GM19395 (cell line): ENCODE data around the gene CA5A.
"Not testable (repeated sequence)": the region's sequence is repeated elsewhere in the genome, so short reads cannot be mapped to it uniquely, and the experiment has no call there.

ENCODE experiments used
- ATAC-seq: cut with Tn5 transposase; IDR thresholded peaks from one replicate; pipeline ENCODE4 v1.9.1; 2021; ENCODE audit warnings: mild to moderate bottlenecking, moderate library complexity; ENCODE audit not compliant: unreplicated experiment

CA5A gene

DNA sequence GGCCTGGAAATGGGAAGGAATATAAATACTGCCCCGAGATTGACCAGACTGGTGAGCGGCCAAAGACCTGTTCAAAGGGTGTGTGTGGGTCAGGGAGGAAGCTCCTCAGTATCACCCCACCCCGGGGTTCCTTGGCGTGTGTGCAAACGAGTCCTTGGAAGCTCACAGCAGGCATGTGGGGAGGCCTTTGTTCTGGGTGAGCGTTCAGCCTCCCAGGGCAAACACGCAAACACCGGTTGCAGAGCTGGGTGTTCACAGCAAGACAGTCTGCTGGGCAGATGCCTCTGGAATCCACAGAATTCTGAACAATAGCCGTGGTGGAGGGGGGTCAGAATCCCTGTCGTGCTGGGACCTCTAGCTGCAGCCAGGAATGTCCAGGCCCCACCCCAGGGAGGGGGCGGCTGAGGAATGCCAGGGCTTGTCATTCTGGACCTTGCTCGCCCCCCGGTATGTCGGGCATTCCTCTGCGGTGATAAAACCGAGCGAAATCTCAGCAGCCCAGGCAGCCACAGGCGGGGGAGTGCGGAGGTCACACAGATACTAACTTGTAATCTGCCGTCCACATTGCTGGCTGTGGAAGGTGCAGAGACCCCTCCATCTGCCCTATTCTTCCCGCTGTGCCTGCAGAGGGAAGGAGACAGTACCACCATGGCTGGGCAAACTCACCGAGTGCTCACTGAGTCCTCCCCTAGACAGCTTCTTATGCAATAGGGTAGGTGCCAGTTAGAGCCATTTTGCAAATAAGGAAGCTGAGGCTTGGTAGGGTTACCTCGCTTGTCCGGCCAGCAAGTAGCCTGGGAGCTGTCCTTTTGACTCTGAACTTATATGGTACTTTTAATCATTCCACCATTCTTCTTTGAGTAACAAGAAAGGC, 65.7 kb downstream of the CA5A start:
- not testable (repeated sequence) for ATAC-seq

DNA sequence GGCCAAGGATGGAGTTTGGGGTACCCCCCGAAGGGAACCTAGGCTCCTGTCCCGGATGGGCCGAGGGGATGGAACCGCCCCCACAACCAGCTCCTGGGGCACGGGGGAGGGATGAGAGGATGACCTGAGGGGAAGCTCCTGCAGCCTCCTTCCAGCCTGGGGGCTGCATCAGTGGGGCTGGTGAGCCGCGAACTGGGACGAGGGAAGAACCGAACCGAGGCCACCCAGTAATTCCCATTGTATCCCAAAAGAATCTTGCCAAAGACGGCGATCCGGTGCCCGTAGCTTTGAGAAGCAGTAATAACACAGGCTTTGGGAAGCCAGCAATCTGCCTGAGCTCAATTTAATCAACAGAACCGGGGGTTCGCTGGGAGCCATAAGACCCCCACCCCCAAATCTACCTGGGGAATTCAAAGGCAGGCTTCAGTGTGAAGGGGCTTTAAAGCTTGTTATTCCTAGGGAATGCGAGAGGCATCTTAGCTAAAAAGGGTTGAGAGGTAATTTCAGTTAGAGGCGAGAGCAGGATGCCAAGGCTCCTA, 66.4 kb downstream of the CA5A start:
- not testable (repeated sequence) for ATAC-seq

- peak; percentile 59 for ATAC-seq
Measured at GRCh38 chr16:87869061-87869878, 67.1 kb downstream of the CA5A start, which contains the start of gene SLC7A5. Gene SLC7A5, minus strand, starts transcription at chr16:87869507. Its CDS starts 85 bp downstream, at chr16:87869422.

DNA sequence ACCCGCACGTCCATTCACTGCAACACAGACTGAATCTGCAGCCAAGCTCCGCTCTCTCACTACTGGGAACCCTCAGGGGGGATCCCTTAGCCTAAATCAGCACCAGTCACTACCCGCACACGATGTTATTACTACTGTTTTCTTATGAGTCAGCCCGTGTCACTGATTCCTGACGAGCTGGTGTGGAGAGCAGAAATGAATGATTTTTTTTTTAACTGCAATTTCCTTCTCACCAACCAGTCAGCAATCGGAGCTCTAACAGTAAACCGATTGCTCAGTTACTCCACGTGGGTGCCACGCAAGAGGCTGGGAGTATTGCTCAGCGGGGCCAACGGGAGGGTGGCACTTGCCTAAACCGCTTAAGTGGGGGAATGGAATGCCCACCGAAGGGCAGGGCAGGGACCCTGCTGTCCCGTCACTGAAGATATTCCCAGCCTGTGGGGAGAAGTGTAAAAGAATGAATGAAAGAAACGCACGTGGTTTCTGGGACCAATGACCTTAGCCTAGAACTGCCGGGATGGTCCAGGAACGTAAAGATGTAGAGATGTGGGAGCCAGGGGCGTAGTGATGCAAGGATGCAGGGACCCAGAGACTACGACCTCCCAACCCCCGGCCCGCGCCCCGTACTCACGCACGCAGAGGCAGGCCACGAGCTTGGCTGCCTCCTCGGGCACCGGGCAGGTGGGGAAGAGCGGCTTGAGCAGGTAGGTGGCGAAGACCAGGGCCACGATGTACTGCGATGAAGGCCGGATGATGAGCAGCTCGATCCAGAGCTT, 67.9 kb downstream of the CA5A start:
- peak; percentile 44 for ATAC-seq

GRCh38 chr16:87865902-87866555, 70.3 kb downstream of the CA5A start:
- ATAC-seq = not testable (repeated sequence)

DNA sequence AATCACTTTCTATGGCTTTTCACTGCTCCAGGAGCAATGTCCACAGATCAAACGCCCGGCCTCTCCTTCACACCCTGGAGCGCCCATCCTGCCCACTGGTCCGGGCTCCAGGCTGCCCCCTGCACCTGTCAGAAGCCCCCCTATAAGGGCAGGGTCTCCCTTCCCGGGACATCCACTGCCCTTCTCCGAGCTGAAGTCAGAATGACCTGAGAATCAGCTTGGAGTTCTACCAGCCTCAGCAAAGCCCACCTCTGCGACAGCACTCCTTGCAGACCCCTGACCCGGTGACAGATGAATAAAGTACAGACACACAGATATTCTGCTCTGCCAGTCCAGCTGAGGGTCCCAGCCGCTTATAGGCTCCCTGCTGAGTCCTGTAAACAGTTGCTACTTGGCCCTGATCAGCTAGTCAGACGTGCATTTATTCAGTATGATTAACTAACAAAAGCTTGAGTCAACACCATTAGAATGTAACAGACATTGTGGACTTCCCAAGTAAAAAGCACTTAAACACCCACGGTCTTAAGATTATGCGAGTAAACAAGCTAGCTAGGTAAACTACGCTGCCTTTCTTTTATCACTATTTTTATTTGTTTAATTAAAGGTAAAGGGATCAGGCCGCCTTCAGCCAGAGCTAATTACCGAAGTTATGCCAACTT, 71.9 kb downstream of the CA5A start:
- no peak for ATAC-seq

DNA sequence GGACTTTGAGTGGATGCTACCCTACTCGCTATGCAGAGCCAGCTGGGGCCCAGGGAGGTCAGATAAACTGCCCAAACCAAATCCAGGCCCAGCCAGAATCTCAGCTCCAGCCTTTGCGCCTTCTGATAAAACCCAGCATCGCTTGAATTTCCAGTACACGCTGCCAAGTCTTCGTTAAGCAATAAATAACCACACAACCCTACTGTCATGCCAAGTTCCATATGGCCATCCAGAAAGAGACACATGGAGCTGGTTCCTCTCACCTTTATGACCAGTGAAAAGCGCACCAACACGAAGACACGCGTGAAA, 73.0 kb downstream of the CA5A start:
- ATAC-seq = not testable (repeated sequence)

GRCh38 chr16:87862597-87863326, 73.6 kb downstream of the CA5A start:
- not testable (repeated sequence) for ATAC-seq

- not testable (repeated sequence) for ATAC-seq
Measured at GRCh38 chr16:87861300-87862099, 74.8 kb downstream of the CA5A start.

DNA sequence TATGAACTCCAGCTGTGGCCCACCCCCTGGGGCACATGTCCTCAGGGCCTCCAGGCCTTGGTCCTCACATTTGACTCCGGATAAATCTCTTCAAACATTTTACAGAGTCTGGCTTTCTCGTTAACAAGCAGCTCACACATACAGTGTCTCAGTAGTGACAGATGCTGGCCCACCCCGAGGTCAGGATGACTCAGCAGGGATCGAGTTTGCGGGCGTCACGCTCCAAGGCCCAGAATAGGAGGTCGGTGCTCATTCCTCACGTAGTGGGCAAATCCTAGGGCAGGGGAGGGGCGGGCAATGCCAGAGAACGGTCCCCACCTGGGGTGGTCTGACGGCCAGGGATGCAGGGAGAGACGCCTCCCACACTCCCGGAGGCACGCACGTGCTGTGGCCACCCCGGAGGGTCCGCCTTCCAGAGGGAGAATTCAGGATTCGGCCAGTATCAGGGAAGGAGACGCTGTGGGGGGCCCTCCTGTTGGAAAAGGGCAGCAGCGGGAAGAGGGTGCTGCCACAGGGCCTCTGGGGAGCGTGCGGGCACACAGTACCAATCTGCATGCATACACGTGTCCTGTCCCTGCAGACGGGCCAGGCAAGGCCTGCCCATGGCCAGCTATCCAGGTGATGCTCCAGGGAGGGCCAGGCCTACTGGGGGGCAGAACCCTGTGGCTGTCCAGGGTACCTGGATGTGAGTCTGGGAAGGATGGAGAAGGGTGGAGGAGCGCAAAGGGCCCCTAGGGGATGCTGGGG, 75.6 kb downstream of the CA5A start:
- no peak for ATAC-seq

DNA sequence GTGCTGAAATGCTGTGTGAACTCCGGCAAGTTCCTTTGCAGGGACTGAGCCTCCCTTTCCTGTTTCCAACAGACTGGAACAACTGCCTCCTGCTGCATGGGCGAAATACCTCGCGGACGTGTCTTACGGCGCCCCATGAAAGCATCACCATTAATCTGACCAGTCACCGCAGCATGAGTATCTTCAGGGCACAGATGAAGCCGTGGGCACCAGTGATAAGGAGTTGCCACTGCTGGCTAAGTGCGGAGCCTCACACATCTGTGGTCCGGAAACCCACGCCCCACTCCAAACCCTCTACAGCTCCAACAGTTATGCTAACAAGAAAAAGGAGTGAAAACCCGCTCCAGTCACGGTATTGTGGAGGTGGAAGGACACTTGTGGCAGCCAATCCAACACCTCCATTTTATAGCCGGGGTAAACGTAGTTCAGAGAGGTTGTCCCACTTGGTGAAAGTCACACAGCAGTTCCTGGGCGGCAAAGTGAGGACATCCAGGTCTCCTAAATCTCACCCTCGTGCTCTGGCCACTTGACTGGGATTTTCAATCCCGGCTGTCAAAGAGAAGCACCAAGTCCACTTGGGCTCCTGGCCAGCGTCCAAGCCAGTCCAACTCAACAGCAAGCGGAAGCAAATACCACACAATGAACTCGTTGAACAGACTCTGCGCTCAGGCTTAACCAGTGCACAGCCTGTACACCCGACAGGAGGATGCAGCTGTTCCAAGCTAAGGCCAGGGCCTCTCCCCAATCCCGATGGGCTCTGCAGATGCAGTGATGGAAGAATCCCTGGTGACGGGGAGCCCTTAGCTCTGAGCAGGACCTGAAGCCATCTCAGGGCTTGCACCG, 78.0 kb downstream of the CA5A start:
- ATAC-seq = not testable (repeated sequence)

- no peak for ATAC-seq
Measured at GRCh38 chr16:87856791-87857228, 79.5 kb downstream of the CA5A start.

DNA sequence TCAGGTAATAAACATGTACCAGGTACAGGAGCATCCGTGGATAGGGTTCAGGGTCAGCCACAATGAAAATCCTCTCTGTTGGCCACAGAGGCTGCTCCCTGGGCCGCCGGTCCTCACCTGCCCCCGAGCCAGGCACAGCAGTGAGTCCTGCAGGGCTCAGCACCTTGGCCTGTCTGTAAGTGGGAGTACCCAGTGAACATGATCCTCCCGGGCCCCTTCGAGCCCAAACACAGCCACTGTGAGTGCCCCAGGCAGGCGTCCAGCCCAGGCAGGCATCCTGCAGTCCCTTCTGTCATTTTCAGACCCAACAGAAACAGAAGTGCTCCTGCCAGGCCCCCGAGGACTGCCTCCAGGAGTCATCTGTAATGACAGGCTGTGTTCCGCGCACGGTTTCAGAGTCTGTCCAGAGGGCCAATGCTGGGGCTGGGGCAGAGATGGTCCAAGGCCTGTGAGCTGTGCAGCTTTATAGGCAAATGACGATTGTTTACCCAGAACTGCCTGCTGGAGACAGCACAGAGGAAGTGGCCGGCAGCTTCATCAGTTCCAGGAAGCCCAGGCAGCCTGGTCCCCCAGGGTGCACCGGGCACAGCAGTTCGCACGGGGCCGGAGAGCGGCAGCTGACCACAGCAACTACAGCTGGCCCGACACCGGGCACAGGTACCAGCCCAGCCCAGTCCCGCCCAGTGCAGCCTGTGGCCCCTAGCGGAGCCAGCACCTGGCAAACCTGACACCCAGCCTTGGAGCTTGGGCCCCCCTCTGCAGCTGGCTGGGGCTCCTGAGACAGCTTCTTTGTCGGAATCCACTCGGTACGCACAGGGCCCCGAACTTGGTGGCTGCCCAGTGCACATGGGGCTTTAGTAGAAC, 80.2 kb downstream of the CA5A start:
- ATAC-seq = no peak

DNA sequence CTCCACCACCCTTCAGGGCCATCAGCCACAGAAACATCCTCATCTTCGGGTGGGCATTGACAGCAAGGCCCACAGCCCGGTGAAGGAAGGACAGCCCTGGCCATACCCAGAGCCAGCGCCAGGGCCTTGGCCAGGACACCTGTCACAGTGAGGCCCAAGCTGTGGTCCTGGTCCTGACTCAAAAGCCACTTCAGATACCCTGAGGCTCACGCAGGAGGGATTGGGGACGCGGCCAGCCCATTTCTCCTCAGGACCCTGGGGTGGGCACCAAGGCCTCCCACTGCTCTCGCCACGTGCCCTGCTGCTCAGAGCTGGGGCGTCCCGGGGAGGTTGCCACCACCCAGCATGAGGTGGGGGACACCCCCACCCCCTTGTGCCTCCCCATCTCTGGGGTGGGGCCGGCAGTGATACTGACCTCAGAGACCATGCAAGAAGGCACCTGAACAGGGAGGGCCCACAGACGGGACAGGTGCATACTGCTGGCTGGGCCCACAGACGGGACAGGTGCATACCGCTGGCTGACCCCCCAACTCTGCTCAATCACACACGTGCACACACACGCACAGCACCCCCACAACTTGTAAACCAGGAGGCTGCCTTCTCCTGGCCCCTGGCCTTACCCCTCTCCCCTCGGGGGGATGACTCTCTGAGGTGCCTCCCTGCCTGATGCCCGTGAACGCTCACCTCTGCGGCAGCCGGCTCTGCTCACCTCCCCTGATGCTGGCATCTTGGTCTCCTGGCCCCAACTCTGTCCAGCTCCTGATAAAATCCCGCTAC, 81.2 kb downstream of the CA5A start:
- ATAC-seq = no peak
